ENCODE data around the gene BLOC1S1.

GRCh38 chr12:55760663-55761062 lies 44.8 kb downstream of the BLOC1S1 start:
- TF ChIP-seq, protein P1, sequence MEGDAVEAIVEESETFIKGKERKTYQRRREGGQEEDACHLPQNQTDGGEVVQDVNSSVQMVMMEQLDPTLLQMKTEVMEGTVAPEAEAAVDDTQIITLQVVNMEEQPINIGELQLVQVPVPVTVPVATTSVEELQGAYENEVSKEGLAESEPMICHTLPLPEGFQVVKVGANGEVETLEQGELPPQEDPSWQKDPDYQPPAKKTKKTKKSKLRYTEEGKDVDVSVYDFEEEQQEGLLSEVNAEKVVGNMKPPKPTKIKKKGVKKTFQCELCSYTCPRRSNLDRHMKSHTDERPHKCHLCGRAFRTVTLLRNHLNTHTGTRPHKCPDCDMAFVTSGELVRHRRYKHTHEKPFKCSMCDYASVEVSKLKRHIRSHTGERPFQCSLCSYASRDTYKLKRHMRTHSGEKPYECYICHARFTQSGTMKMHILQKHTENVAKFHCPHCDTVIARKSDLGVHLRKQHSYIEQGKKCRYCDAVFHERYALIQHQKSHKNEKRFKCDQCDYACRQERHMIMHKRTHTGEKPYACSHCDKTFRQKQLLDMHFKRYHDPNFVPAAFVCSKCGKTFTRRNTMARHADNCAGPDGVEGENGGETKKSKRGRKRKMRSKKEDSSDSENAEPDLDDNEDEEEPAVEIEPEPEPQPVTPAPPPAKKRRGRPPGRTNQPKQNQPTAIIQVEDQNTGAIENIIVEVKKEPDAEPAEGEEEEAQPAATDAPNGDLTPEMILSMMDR (IDR thresholded peaks at IDR 0.05) = no peak
- no peak for TF ChIP-seq POLR2A (IDR thresholded peaks at IDR 0.05)

Data from uterus (tissue), 2 donors.